HG03064 (cell line): ENCODE measurements around the gene UPP1.

Source experiments
- ATAC-seq: cut with Tn5 transposase; IDR thresholded peaks from one replicate; pipeline ENCODE4 v1.9.1; 2021; ENCODE audit warnings: low read depth; ENCODE audit not compliant: unreplicated experiment

The UPP1 gene

DNA sequence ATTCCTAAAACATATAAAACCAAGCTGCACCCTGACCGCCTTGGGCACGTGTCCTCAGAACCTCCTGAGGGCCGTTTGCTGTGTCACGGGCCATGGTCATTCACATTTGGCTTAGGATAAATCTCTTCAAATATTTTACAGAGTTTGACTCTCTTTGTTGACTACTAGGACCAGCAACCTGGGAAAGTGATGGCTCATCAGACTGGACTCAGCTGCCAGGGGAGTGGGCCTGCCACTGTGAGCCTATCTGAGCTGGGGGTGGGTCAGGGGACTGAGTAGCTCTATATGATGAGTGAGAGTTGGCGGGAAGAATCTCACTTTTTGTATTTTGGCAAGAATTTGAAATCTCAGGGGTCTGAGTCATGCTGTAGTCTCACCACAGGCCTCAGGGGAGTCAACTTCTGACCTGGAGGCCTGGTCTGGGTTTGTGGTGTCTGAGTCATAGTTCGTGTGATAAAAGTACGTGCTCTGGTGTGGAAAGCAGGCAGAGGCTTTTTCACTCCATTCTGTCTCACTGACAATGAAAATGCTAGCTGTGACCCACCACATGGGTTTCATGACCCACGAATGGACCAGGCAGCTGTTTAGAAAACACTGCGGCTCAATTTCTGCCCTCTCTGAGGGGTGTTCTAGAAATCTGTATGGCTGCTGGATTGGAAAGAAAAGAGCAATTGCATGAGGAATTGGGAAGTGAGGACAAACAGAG, 4.2 kb upstream of the UPP1 start:
- peak; percentile 55 for ATAC-seq

GRCh38 chr7:48085433-48085791, 3.7 kb upstream of the UPP1 start:
- no peak for ATAC-seq

GRCh38 chr7:48085942-48086341, 3.1 kb upstream of the UPP1 start:
- ATAC-seq, result no peak

GRCh38 chr7:48087349-48087748, 1.7 kb upstream of the UPP1 start:
- no peak for ATAC-seq

GRCh38 chr7:48088559-48089045, 463 bp upstream of the UPP1 start:
- ATAC-seq, result peak; percentile 58

DNA sequence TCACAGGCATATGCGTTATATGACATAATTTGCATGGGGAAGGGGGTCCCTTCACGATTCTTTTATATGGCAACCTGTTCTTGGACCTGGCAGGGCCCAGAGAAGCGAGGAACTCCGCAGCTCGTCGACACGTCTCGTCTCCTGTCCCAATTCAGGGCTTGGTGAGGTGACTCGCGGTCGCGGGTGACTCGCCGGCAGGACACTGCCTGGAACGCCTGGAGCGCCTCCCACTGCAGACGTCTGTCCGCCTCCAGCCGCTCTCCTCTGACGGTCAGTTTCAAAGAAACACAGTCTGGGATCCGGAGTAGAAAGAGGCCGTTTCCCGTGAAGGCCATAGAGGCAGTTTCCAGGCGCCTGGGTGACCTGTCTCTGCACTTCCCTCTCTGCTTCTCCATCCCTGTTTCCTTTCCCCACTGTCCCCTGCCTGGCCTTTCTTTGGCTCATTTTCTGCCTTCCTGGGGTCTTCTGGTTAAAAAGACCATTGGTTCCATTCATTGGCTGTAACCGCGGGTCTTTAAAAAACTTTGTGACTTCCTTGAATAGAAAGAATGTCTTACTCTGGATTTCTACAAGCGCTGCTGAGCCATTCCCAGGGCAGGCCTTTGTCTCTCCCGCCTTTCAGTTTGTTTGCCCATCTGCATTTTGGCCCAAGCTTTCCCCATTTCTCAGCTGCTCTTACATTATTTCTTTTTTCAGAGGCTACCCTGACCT, 1.2 kb downstream of the UPP1 start:
- ATAC-seq, result no peak

- no peak for ATAC-seq
These were observed 2.7 kb downstream of the UPP1 start for GRCh38 chr7:48091506-48092433.

DNA sequence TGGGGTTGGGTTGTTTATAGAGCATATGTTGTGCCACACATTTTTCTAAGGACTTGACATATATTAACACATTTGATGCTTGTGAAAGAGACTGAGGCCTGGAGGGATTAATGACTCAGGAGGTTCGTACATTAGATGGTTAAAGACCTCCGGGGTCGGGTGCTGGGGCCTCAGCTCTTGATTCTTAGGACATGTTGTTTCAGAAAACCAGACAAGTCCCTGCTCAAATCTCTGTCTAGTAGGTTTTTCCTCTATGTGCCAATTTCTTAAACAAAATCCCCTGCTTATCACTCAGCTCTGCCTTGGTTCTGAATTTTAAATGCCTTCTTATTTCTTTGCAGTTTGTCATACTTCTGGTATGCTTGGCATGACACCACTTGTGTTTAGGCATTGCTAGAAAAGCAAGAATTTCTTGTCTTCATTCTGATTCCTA, 5.8 kb downstream of the UPP1 start:
- ATAC-seq, result no peak

GRCh38 chr7:48096273-48096672, 7.2 kb downstream of the UPP1 start:
- ATAC-seq, result no peak

- ATAC-seq, result no peak
These were observed 8.6 kb downstream of the UPP1 start for GRCh38 chr7:48097521-48098231.

DNA sequence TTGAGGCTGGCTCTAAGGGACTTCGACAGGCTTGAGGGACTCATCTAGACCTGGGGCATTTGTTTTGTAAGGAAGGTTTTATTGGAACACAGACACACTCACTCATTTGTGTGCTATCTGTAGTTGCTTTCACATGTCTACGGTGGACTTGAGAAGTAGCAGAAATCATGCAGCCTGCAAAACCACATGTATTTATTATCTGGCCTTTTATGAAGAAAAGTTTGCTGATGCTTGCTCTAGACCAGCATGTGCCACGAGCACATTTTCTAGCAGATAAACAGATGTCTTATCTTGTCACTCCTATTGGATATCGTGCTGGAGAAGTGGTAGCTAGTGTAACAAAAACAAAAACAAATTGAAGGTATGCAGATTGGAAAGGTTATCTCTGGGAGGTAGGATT, 9.8 kb downstream of the UPP1 start:
- ATAC-seq, result no peak

DNA sequence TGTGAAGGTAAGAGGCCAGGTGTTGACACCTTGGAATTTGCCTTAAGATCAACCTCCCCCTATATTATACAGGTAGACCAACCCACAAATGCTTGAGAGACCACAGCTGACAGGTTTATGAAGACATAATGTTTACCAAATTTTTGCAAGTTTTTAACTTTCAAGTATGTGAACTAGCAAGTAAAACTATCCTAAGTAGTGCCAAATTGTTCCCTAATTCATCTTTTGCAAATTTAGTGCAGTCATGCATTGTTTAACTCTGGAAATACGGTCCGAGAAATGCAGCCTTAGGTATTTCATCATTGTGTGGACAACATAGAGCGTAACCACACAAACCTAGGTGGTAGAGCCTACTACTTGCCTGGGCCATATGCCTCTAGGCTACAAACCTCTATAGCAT, 10.7 kb downstream of the UPP1 start:
- ATAC-seq, result no peak

DNA sequence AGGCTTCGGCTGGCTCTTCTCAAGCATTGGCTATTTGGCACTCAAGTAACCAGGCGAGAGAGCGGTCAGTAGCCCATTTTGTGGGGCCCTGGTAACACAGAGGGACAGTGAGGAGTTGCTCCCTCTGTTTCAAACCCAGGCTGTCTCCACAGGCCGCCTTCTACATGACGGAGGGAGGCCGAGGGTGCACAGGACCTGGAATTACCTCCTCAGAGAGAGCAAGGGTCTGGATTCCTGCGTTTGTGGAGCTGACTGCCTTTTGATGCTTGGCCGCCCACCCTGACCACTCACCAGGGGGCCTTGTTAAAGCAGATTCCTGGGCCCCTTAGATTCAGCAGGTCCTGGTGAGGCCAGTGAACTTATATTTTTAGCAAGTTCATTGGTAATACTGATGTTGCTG, 12.3 kb downstream of the UPP1 start:
- no peak for ATAC-seq

DNA sequence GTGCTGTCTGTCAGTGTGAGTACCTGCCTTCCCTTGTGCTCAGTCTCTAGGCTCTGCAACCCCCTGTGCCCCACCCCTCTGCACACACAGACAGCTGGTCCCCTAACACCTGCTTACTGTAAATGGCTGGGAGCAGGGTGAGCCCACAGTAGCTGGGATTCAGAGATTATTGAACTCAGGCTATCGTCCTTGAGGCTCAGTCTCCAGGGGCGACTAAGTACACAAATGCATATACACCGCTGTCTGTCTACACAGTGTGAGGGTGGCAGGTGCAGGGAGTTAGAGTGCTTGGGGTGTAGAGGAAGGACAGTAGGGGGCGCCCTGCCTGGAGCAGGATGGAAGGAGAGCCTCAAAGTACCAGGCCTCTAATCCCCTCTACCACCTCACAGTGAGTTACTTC, 12.9 kb downstream of the UPP1 start:
- ATAC-seq, result no peak

GRCh38 chr7:48102530-48102929, 13.5 kb downstream of the UPP1 start:
- no peak for ATAC-seq

- no peak for ATAC-seq
These were observed 16.0 kb downstream of the UPP1 start for GRCh38 chr7:48105045-48105444.

DNA sequence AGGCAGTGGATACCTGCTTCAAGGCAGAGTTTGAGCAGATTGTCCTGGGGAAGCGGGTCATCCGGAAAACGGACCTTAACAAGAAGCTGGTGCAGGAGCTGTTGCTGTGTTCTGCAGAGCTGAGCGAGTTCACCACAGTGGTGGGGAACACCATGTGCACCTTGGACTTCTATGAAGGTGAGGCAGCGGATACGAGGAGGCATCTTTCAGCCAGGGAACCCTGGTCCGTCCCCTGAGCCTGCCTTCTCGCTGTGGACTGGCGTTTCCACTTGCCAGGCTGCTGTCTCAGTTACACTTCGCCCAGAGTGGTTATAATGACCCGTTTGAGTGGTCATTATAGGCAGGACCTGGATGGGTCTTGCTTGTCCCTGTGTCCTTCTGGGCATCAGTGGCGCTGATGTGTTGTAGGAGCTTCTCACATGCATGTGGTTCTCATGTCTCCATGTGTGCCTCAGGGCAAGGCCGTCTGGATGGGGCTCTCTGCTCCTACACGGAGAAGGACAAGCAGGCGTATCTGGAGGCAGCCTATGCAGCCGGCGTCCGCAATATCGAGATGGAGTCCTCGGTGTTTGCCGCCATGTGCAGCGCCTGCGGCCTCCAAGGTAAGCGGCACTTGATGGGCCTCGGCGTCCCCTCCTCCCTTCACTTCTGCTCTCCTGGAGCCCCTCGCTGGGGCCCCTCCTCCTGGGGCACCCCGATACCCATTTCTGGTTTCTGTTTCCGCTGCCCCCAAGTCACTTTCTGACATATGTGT, 18.0 kb downstream of the UPP1 start:
- no peak for ATAC-seq

GRCh38 chr7:48107926-48108472, 18.9 kb downstream of the UPP1 start:
- no peak for ATAC-seq
